ENCODE results near the gene PPP1R3G.

DNA sequence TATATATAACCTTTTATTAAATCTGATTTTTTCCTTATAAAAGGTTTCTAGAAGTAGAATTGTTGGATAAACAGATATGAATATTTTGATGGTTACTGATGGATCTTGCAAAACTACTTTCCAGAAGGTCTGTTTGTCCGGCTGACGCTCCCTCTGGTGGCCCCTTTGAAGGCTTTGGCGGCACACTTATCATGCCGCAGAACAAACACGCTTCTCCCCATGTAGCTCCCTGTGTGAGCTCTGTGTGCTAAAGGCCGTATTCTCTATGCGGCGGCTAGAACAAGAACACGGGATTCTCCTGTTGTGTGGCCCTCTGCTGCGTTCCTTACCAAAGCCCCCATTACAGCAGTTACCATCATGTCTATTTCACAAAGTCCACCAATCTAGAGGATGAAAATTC is 30.0 kb downstream of the PPP1R3G start:
- TF ChIP-seq, protein P1, sequence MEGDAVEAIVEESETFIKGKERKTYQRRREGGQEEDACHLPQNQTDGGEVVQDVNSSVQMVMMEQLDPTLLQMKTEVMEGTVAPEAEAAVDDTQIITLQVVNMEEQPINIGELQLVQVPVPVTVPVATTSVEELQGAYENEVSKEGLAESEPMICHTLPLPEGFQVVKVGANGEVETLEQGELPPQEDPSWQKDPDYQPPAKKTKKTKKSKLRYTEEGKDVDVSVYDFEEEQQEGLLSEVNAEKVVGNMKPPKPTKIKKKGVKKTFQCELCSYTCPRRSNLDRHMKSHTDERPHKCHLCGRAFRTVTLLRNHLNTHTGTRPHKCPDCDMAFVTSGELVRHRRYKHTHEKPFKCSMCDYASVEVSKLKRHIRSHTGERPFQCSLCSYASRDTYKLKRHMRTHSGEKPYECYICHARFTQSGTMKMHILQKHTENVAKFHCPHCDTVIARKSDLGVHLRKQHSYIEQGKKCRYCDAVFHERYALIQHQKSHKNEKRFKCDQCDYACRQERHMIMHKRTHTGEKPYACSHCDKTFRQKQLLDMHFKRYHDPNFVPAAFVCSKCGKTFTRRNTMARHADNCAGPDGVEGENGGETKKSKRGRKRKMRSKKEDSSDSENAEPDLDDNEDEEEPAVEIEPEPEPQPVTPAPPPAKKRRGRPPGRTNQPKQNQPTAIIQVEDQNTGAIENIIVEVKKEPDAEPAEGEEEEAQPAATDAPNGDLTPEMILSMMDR (conservative IDR thresholded peaks at IDR 0.05 in 1 of 2, IDR thresholded peaks at IDR 0.05 in 1 of 2; ENCODE audit: low read depth in 1 of 2, low read length in 2 of 2) = peak; percentile 45 to 47
- no peak for TF ChIP-seq EZH2 (IDR thresholded peaks at IDR 0.05; ENCODE audit: low read length, missing control alignments)

Data from fibroblast of lung (primary cell).